GM12878 (cell line): ENCODE data around the gene SVBP. TPM values are rescaled to one million over a fixed set of nuclear protein-coding genes. Genes with fewer than 3 reads are reported as not detected.
A peak's percentile ranks its signal among the peaks of the same experiment; 100 is the strongest.

Source experiments
- ATAC-seq: fragments of 200-7000 bp; cut with Tn5 transposase; 3 replicates; pipeline ENCODE4 v1.9.1; 2020; ENCODE audit warnings: mild to moderate bottlenecking, moderate library complexity
- BruUV-seq: library from RNA; stranded (reverse); fragments of 400-500 nt; replicated peaks from 2 replicates; lab custom pipeline; 2021; lab: Mats Ljungman, UMichigan
- CTCF ChIA-PET: fragments of 300-600 bp; sonication (Branson Sonifier 250); formaldehyde crosslinking; extraction: SDS; loops from one replicate; lab custom pipeline; 2021; ENCODE audit warnings: inconsistent platforms; lab: Yijun Ruan, JAX
- POLR2A ChIA-PET: fragments of 350-600 bp; formaldehyde crosslinking; extraction: SDS; loops from one replicate; lab custom pipeline; 2021; ENCODE audit warnings: inconsistent platforms; lab: Charles Lee
- RAD21 ChIA-PET: fragments of 300-600 bp; sonication (Branson Sonifier 250); formaldehyde crosslinking; loops from one replicate; lab custom pipeline; 2023; ENCODE audit warnings: antibody characterized with exemption; ENCODE audit not compliant: unreplicated experiment; lab: Charles Lee
- SMC1A ChIA-PET: fragments of 300-600 bp; sonication (Branson Sonifier 250); formaldehyde crosslinking; loops from one replicate; lab custom pipeline; 2023; ENCODE audit not compliant: unreplicated experiment, uncharacterized antibody; lab: Charles Lee
- DNase-seq: peaks from one replicate; pipeline ENCODE4 v3.0.0-alpha.2; 2011; ENCODE audit warnings: low read depth, low spot score
- FAIRE-seq: peaks from 3 replicates; lab custom pipeline; 2011; peaks lifted over from hg19 to GRCh38; lab: Jason Lieb, UNC
- H2AFZ ChIP-seq: 2 replicates; pipeline ENCODE4 v1.6.0; 2011; ENCODE audit warnings: low read depth, low read length, control low read depth; ENCODE audit not compliant: control insufficient read depth
- H3K27ac ChIP-seq: 2 replicates; pipeline ENCODE4 v1.5.1; 2011; ENCODE audit warnings: control low read depth; ENCODE audit not compliant: control insufficient read depth, insufficient read depth
- H3K27me3 ChIP-seq, 2 experiments: replicated peaks in 1 of 2; 2 replicates each; pipeline versions ENCODE4 v1.6.0 to v1.6.1; 2011; ENCODE audit warnings: low read length in 1 of 2; ENCODE audit not compliant: control insufficient read depth in 2 of 2, insufficient read depth in 2 of 2
- H3K36me3 ChIP-seq, 2 experiments: 2 replicates each; pipeline ENCODE4 v1.5.1; 2011; ENCODE audit warnings: low read length in 1 of 2; ENCODE audit not compliant: control insufficient read depth in 2 of 2, insufficient read depth in 2 of 2
- H3K4me1 ChIP-seq: 2 replicates; pipeline ENCODE4 v1.6.1; 2011; ENCODE audit warnings: mild to moderate bottlenecking, low read length, moderate library complexity, mixed read lengths; ENCODE audit not compliant: control insufficient read depth, insufficient read depth
- H3K4me2 ChIP-seq: 2 replicates; pipeline ENCODE4 v1.6.0; 2011; ENCODE audit warnings: control low read depth; ENCODE audit not compliant: control insufficient read depth, insufficient read depth
- H3K4me3 ChIP-seq: fragments of 200-600 bp; sonication (generic); 2 replicates; pipeline ENCODE4 v1.5.1; 2016
- H3K79me2 ChIP-seq: 2 replicates; pipeline ENCODE4 v1.6.0; 2011; ENCODE audit warnings: low read length; ENCODE audit not compliant: control insufficient read depth, insufficient read depth
- H3K9ac ChIP-seq: 2 replicates; pipeline ENCODE4 v1.8.0; 2011; ENCODE audit warnings: low read length, control low read depth, mixed read lengths; ENCODE audit not compliant: control insufficient read depth, insufficient read depth
- H3K9me3 ChIP-seq: replicated peaks from 3 replicates; pipeline ENCODE4 v1.5.1; 2011; ENCODE audit warnings: mild to moderate bottlenecking, low read length; ENCODE audit not compliant: control insufficient read depth, insufficient read depth
- H4K20me1 ChIP-seq: 2 replicates; pipeline ENCODE4 v1.6.0; 2011; ENCODE audit not compliant: control insufficient read depth, insufficient read depth
- POU2F2 ChIP-seq: IDR thresholded peaks from 3 replicates; pipeline ENCODE4 v1.6.1; 2011; ENCODE audit warnings: low read depth, mild to moderate bottlenecking, low read length, borderline replicate concordance
- RAD51 ChIP-seq: fragments of 450-650 bp; IDR thresholded peaks from 2 replicates; pipeline ENCODE4 v1.6.1; 2016; ENCODE audit warnings: moderate library complexity, mild to moderate bottlenecking, inconsistent platforms
- STAT3 ChIP-seq: IDR thresholded peaks from 2 replicates; pipeline ENCODE4 v1.6.1; 2011; ENCODE audit warnings: low read depth, low read length, improper control_type of control experiment
- SUPT20H ChIP-seq: IDR thresholded peaks from 2 replicates; pipeline ENCODE4 v1.6.1; 2011; ENCODE audit warnings: low read depth, mild to moderate bottlenecking, low read length, moderate library complexity, borderline replicate concordance; ENCODE audit not compliant: control insufficient read depth
- TCF3 ChIP-seq: IDR thresholded peaks from 2 replicates; pipeline ENCODE4 v1.6.1; 2012; ENCODE audit warnings: low read depth, mild to moderate bottlenecking, low read length, borderline replicate concordance; ENCODE audit not compliant: insufficient read depth
- TCF7 ChIP-seq: IDR thresholded peaks from 2 replicates; pipeline ENCODE4 v1.6.1; 2014; ENCODE audit warnings: antibody characterized with exemption, borderline replicate concordance
- ZNF622 ChIP-seq: fragments of 450-650 bp; IDR thresholded peaks from 2 replicates; pipeline ENCODE4 v1.6.1; 2017; ENCODE audit warnings: mild to moderate bottlenecking, inconsistent platforms
- WGBS: methylation state at CpG from one replicate; pipeline ENCODE4 v1.1.6; 2016; ENCODE audit warnings: low lambda C conversion rate; ENCODE audit not compliant: insufficient replicate concordance, insufficient coverage; ENCODE audit errors: missing lambda C conversion rate; 5-methylcytosine and 5-hydroxymethylcytosine counted together
- in situ Hi-C: fragments of 300-500 bp; cut with MboI; formaldehyde crosslinking; loops from 9 replicates; pipeline ENCODE4 v1.14.3; 2018; ENCODE audit warnings: mixed read lengths
- intact Hi-C: fragments of 100-400 bp; cut with micrococcal nuclease; formaldehyde crosslinking; loops from one replicate; pipeline ENCODE4 v1.14.2; 2022; ENCODE audit not compliant: unreplicated experiment
- polyA plus RNA-seq, 11 experiments: library from polyadenylated mRNA; depleted of rRNA in 4 of 11; unstranded in 6 of 11; stranded (reverse) in 5 of 11; fragments of >200 nt; fragmentation: Nextera tagmentation in 4 of 11; fragmentation: Illumina TruSeq in 1 of 11; extraction: Ambion mirVana in 4 of 11; extraction: Trizol in 1 of 11; gene quantifications; 1 replicate in 1 of 11; 2 replicates in 10 of 11; pipeline versions ENCODE4 v1.2.1 to v1.2.3, GENCODE V29; 2011 to 2016; ENCODE audit warnings: inconsistent platforms in 2 of 11, missing spikeins in 2 of 11, low read depth in 1 of 11
- total RNA-seq, 4 experiments: library from RNA; depleted of rRNA in 3 of 4; stranded (reverse); fragments of >200 nt in 3 of 4; fragmentation: Illumina TruSeq in 1 of 4; extraction: Trizol in 1 of 4; gene quantifications; 2 replicates each; pipeline versions ENCODE4 v1.2.1 to v1.2.3, GENCODE V29; 2013 to 2021
- TF ChIP-seq, protein P1 (sequence below): IDR thresholded peaks from 2 replicates; pipeline ENCODE4 v1.6.1; 2011; ENCODE audit warnings: borderline replicate concordance, low read depth, mild to moderate bottlenecking, moderate library complexity, low read length; ENCODE audit not compliant: insufficient read depth, poor library complexity, severe bottlenecking

The SVBP gene
- total and polyA plus RNA-seq, 10 of the 15 experiments (the other 5 are each of a cell fraction or from before 2014, with no cell fraction given): 12.6 to 29.5 (median 19.8) TPM

DNA sequence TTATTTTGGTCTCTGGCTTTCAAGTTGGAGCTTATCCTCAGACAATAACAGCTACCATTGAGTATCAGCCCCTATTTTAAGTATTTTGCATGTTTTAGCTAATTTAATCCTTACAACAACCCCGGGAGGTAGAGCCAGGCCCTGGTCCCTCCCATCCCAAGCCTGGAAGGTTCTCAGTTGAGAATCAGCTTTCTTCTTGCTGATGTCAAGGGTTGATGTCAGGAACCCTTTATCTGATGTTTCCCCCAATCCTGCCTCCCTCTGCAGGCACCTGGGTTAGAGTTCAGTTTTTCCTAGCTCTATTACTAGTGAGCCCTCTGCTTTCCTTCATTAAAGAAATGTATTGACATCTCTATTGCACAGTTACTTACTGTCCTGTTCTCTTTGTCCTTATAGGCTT lies 3.6 kb upstream of the SVBP start:
- no TSS peak for BruUV-seq
- in situ Hi-C loops (no loop called here), intact Hi-C loops (no loop called here)
- ChIA-PET SMC1A (interaction anchor here (0.6 to 1.7 kb wide), 6 partner anchors 8 to 27 kb away, joined by 3 to 7 read pairs (median 4); partner anchors contain the start of gene ZNF691), POLR2A (interaction anchor here (0.9 to 1.7 kb wide), 4 partner anchors 13 to 54 kb away, joined by 3 to 8 read pairs (median 6); partner anchors contain the start of genes C1orf50, P3H1 and ZNF691), CTCF (interaction anchor here (0.6 to 3.5 kb wide), 5 partner anchors 13 to 986 kb away, joined by 3 to 16 read pairs (median 6); partner anchors contain the start of gene ZNF691), RAD21 (interaction anchor here (0.8 to 1.9 kb wide), 3 partner anchors 19 to 92 kb away, joined by 3 to 7 read pairs (median 4); partner anchors contain the start of gene ZNF691)
- Histone ChIP-seq H3K9me3 (no peaks in the 10 kb centered on the region), H3K27me3 (no peaks in the 10 kb centered on the region), H3K27ac (no peak overlapping the region), H3K4me1 (peaks cover 4% of the 10 kb centered on the region; the same call in 1 of the 2 replicates), H3K79me2 (peaks cover 2% of the 10 kb centered on the region; the same call in 1 of the 2 replicates), H3K9ac (no peak overlapping the region), H2AFZ (no peak overlapping the region), H3K36me3 (no peaks in the 10 kb centered on the region), H3K4me2 (no peak overlapping the region), H3K4me3 (no peak overlapping the region), H4K20me1 (no peaks in the 10 kb centered on the region)
- no peak for FAIRE-seq
- no peak for DNase-seq
- WGBS: 33% methylated on average over 1 of the region's 1 CpG
- TF ChIP-seq SUPT20H: no peak
- no peak for TF ChIP-seq TCF7
- ATAC-seq: no peak

DNA sequence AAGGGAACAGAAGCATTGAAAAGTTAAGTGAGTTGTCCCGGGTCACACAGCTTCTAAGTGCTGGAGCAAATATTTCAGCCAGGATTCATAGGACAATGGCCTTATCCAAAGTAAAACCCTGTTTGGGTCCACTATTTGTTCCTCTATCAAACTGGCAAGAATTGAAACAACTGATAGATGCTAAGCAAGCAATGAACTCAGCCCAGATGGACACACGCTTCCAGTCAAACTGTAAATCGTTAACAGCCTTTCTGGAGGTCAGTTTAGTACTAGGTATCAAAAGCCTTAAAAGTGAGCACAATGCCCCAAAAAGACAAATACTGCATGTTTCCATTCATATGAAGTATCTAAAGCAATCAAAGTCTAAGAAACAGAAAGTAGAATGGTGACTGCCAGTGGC lies 779 bp upstream of the SVBP start:
- SMC1A ChIA-PET: interaction anchor here (0.8 to 3.0 kb wide), 8 partner anchors 9 to 136 kb away, joined by 3 to 27 read pairs (median 3); partner anchors contain the start of genes YBX1 and ZNF691
- H3K4me3 ChIP-seq: 0 out of 2 replicates have a peak overlapping the region, but pooled peaks have one; percentile 80
- BruUV-seq: no TSS peak
- DNase-seq (no peak), ATAC-seq (no peak), FAIRE-seq (no peak)
- RAD21 ChIA-PET: interaction anchor here (0.7 to 2.9 kb wide), 8 partner anchors 10 to 255 kb away, joined by 3 to 20 read pairs (median 6); partner anchors contain the start of genes C1orf50, P3H1 and ZNF691
- no peak overlapping the region for H3K27ac ChIP-seq
- H4K20me1 ChIP-seq: no peaks in the 10 kb centered on the region
- no peak for TF ChIP-seq ZNF622
- no peak for TF ChIP-seq STAT3
- no peak for TF ChIP-seq TCF3
- TF ChIP-seq, protein P1, sequence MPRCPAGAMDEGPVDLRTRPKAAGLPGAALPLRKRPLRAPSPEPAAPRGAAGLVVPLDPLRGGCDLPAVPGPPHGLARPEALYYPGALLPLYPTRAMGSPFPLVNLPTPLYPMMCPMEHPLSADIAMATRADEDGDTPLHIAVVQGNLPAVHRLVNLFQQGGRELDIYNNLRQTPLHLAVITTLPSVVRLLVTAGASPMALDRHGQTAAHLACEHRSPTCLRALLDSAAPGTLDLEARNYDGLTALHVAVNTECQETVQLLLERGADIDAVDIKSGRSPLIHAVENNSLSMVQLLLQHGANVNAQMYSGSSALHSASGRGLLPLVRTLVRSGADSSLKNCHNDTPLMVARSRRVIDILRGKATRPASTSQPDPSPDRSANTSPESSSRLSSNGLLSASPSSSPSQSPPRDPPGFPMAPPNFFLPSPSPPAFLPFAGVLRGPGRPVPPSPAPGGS: no peak
- no peak for TF ChIP-seq POU2F2
- TF ChIP-seq RAD51: no peak
- no peaks in the 10 kb centered on the region for H3K9me3 ChIP-seq
- intact Hi-C loops (loop anchor here (2.0 kb wide), 1 partner anchor 51 kb away; the partner anchor contains the start of genes C1orf50 and P3H1), in situ Hi-C loops (no loop called here)
- H3K36me3 ChIP-seq: no peaks in the 10 kb centered on the region
- H3K4me2 ChIP-seq: peak overlapping the region; percentile 70; the same call in 1 of the 2 replicates
- peaks cover 4% of the 10 kb centered on the region; the same call in 1 of the 2 replicates for H3K4me1 ChIP-seq
- H3K27me3 ChIP-seq: no peaks in the 10 kb centered on the region
- POLR2A ChIA-PET: interaction anchor here (0.5 to 2.9 kb wide), 4 partner anchors 26 to 1028 kb away, joined by 3 to 15 read pairs (median 3); partner anchors contain the start of genes YBX1 and ZNF691
- CTCF ChIA-PET: interaction anchor here (1.1 to 2.9 kb wide), 5 partner anchors 10 to 95 kb away, joined by 3 to 16 read pairs (median 4); partner anchors contain the start of gene ZNF691
- 99% methylated on average over 3 of the region's 3 CpGs for WGBS
- no peak overlapping the region for H3K9ac ChIP-seq
- H3K79me2 ChIP-seq: peaks cover 2% of the 10 kb centered on the region; the same call in 1 of the 2 replicates
- H2AFZ ChIP-seq: no peak overlapping the region
